Inflammatory macrophage treated with lipopolysaccharide for 4 hours (primary cell): ENCODE measurements around the gene ENO2.

Experiments used
- DNase-seq: peaks from one replicate; pipeline ENCODE4 v3.0.0-alpha.2; 2020

Gene ENO2

DNA sequence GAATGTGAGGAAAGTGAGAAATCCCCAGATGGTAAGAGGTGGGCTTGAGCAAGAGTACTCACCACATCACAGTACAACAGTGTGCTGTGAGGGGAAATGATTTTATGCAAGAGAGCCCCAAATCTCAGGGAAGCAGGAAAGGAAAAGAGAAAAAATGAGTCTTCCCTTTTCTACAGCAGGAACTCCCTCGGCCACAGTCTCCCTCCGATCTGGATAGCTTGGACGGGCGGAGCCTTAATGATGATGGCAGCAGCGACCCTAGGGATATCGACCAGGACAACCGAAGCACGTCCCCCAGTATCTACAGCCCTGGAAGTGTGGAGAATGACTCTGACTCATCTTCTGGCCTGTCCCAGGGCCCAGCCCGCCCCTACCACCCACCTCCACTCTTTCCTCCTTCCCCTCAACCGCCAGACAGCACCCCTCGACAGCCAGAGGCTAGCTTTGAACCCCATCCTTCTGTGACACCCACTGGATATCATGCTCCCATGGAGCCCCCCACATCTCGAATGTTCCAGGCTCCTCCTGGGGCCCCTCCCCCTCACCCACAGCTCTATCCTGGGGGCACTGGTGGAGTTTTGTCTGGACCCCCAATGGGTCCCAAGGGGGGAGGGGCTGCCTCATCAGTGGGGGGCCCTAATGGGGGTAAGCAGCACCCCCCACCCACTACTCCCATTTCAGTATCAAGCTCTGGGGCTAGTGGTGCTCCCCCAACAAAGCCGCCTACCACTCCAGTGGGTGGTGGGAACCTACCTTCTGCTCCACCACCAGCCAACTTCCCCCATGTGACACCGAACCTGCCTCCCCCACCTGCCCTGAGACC lies 21.2 kb downstream of the ENO2 start:
- peak; percentile 76 for DNase-seq

DNA sequence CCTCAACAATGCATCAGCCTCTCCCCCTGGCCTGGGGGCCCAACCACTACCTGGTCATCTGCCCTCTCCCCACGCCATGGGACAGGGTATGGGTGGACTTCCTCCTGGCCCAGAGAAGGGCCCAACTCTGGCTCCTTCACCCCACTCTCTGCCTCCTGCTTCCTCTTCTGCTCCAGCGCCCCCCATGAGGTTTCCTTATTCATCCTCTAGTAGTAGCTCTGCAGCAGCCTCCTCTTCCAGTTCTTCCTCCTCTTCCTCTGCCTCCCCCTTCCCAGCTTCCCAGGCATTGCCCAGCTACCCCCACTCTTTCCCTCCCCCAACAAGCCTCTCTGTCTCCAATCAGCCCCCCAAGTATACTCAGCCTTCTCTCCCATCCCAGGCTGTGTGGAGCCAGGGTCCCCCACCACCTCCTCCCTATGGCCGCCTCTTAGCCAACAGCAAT lies 21.8 kb downstream of the ENO2 start:
- DNase-seq, result no peak

- no peak for DNase-seq
Measured at GRCh38 chr12:6936636-6937480, 22.5 kb downstream of the ENO2 start.

GRCh38 chr12:6937481-6938352 lies 23.3 kb downstream of the ENO2 start:
- peak; percentile 92 for DNase-seq

GRCh38 chr12:6938353-6939190 lies 24.2 kb downstream of the ENO2 start:
- DNase-seq, result no peak

GRCh38 chr12:6939191-6939540 lies 24.8 kb downstream of the ENO2 start:
- DNase-seq, result no peak

GRCh38 chr12:6941267-6941666 lies 26.9 kb downstream of the ENO2 start:
- no peak for DNase-seq

- DNase-seq, result no peak
Measured at GRCh38 chr12:6941782-6942181, 27.4 kb downstream of the ENO2 start.

- no peak for DNase-seq
Measured at GRCh38 chr12:6942331-6942665, 27.9 kb downstream of the ENO2 start.

GRCh38 chr12:6943389-6943721 lies 29.0 kb downstream of the ENO2 start:
- peak; percentile 87 for DNase-seq

GRCh38 chr12:6943722-6944380 lies 29.5 kb downstream of the ENO2 start, which contains the start of the genes C12orf57 and RNU7-1:
C12orf57 (plus strand) TSS chr12:6944022; CDS start chr12:6944122, 100 bp downstream.
RNU7-1 (plus strand) TSS chr12:6943816.
- DNase-seq, result peak; percentile 93

DNA sequence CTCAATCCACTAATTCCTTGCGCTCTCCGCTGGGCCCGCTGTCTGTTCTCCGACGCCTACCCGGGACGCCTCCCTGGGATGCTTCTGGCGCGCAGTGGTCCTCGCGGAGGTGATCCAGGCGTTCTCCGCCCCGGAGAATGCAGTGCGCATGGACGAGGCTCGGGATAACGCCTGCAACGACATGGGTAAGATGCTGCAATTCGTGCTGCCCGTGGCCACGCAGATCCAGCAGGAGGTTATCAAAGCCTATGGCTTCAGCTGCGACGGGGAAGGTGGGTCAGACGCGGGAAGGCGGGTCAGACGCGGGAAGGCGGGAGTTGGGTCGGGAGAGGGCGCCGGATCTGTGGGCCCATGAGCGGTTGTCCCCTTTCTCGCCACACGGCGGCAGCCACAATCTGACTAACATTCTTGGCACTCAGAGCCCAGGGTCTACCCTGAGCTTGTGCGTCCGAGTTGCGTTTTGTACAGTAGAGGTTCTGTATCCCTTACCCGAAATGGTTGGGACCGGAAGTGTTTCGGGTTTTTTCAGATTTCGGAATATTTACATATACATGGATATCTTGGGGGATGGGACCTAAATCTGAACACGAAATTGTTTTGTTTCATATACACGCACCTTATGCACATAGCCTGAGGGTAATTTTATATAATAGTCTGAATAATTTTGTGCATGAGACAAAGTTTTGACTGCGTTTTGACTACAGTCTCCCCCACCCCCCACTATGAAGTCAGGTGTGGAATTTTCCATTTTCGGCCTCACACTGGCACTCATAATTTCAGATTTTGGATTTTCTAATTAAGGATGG lies 30.2 kb downstream of the ENO2 start:
- peak; percentile 89 for DNase-seq

DNA sequence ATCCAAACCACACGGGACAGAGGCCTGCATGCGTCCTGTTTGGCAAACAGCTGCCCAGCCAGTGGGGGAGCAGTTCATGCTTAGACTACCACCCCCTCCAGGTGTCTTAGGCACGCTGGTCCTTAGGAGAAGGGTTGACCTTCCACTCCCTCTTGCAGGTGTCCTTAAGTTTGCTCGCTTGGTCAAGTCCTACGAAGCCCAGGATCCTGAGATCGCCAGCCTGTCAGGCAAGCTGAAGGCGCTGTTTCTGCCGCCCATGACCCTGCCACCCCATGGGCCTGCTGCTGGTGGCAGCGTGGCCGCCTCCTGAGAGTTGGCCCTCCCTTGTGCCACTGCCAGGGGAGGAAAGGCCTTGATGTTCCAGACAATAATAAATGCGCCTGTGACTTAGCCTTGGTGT lies 31.2 kb downstream of the ENO2 start:
- no peak for DNase-seq

DNA sequence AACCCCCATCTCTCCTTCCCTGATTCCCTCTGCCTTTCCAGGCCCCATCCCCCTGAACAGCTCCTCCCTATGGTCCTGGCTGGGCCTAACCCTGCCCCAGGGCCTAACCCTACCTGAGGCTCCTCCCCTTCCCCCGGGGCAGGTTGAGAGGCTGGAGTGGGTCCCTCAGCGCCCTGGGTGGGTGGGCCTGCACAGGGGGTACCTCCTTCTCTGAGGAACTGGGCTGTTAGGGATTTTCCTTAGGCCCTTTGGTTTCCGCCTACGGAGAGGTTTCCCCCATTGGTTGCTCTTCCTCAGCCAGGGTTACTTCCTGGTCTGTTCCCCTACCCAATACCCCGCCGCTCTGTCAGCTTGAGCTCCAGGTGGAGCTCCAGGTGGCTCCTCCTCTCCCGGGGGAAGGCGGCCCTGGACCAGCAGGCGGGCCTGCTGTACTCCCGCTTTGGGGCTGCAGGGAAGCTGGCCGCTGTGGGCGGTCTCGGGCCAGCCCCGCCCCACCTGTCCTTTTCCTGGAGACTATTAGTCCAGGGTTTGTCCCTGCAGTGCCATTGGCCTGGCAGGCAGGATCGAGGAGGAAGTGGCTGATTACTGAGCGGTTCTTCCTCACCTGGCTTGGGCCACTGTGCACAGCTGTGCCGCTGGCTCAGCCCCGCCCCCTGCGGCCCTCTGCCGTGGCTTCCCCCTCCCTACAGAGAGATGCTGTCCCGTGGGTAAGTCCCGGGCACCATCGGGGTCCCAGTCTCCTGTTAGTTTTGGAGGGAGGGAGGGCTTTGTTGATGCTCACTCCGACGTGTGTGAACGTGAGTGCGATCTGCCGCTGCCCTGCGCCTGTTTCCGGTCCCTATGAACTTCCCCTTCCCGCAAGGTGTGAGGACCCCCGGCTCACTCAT lies 31.9 kb downstream of the ENO2 start:
- DNase-seq, result peak; percentile 59

GRCh38 chr12:6946920-6947374 lies 32.6 kb downstream of the ENO2 start:
- no peak for DNase-seq

DNA sequence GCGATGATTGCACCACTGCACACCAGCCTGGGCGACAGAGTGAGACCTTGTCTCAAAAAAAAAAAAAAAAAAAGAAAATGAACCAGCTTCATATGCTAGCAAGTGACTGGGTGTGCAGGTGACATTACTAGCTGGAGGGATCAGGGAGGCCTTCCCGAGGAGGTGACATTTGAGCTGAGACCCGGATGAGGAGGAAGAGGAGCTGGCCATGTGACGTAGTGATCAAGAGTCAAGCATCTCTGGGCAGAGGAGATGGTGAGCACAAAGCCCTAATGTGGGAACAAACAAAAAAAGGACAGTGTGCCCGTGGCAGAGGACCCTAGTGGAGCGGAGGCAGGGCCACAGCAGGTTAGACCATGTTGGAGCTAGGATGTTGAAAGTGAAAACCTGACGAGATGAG lies 33.2 kb downstream of the ENO2 start:
- no peak for DNase-seq

GRCh38 chr12:6948873-6949594 lies 34.7 kb downstream of the ENO2 start:
- DNase-seq, result peak; percentile 93

DNA sequence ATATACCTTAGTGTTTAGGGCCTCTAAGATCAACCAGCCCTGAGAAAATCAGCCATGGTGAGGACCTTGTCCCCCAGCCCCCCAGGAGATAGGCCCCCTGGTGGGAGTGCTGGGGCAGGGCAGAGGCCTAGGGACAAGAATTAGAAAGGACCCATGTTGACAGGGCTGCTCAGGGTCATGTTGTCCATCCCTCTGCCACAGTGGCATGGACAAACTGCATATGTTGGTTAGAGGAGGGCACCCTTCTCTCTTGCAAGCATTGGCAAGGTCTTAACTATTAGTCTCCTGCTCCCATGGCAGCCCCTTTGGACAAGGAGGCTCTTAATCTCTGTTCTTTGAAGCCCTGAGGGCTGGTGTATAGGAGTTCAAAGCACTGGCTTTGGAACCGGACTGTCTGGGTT lies 36.0 kb downstream of the ENO2 start:
- no peak for DNase-seq
